Left lobe of liver (tissue), 2 donors: Measurements from ENCODE around the gene SEC14L5. TPM values are rescaled to one million over a fixed set of nuclear protein-coding genes. Genes with fewer than 3 reads are reported as not detected.

ENCODE experiments used
- ATAC-seq: fragments of 200-7000 bp; cut with Tn5 transposase; one replicate; pipeline ENCODE4 v1.9.1; 2020; ENCODE audit warnings: mild to moderate bottlenecking, moderate library complexity
- DNase-seq: peaks from one replicate; pipeline ENCODE4 v3.0.0-alpha.2; 2020; ENCODE audit warnings: low spot score
- total RNA-seq: library from RNA; stranded (reverse); gene quantifications from one replicate; pipeline ENCODE4 v1.2.1, GENCODE V29; 2021
- donor health status: DM: no; HTN: no; CAD: no; lungs with moderate emphysema.
- donor health status: DM: no; HTN: yes; CAD: no.

Gene SEC14L5
- total RNA-seq, 1 donor from 2014 or later = 0.33 TPM

DNA sequence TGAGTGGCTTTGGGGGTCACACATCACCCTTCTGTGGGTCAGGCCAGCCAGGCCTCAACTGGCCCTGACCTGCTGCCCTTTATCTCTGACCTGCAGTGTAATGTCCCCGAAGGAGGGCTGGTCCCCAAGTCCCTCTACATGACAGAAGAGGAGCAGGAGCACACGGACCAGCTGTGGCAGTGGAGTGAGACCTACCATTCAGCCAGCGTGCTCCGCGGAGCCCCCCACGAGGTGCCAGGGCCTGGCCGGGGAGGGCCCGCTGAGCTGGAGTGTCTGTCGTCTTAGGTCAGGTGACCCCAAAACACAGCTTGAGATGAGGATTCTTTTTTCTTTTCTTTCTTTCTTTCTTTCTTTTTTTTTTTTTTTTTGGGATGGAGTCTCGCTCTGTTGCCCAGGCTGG lies 49.1 kb downstream of the SEC14L5 start:
- no peak for ATAC-seq
- DNase-seq = no peak

DNA sequence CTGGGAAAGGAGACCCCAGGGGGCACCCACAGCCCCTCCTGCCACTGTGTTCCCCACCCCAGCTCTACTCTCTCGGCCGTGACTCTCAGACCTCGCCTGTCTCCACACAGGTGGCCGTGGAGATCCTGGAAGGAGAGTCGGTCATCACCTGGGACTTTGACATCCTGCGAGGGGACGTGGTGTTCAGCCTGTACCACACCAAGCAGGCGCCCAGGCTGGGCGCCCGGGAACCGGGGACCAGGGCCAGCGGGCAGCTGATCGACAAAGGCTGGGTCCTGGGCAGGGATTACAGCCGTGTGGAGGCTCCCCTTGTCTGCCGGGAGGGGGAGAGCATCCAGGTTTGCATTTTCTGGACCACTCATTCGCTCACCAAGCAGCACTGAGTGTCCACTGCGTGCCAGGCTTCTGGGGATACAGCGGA lies 50.2 kb downstream of the SEC14L5 start:
- ATAC-seq = no peak

DNA sequence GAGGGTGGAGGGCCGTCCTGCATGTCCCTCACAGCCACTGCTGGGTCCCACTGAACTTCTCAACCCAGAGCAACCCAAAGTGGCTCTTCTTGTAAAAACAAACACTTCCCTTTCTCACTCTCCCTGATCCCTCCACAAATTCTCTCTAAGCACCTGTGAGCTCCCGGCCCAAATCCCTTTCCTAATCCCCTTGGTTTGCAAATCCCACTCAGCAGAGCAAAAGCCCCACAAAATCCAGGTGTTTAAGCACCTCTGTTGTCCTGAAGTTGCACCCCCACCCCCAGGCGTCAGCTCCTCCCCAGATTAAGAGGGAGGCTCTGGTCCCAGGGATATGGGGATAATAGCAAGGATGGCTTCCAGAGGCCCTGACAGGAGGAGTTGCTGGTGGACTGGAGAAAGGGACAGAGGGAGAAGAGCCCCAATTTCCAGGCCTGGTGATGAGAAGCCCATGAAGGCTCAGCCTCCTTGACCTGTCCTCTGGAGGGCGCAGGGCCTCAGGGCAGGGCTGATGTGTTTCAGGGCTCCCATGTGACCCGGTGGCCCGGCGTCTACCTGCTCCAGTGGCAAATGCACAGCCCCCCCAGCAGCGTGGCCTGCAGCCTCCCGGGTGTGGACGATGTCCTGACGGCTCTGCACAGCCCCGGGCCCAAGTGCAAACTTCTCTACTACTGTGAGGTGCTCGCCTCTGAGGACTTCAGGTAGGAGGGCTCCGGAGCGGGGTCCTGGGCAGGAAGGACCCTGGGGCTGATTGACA lies 52.6 kb downstream of the SEC14L5 start:
- ATAC-seq (no peak), DNase-seq (no peak)

More for the DNA sequence above, 50.2 kb downstream of the SEC14L5 start:
- DNase-seq = no peak

DNA sequence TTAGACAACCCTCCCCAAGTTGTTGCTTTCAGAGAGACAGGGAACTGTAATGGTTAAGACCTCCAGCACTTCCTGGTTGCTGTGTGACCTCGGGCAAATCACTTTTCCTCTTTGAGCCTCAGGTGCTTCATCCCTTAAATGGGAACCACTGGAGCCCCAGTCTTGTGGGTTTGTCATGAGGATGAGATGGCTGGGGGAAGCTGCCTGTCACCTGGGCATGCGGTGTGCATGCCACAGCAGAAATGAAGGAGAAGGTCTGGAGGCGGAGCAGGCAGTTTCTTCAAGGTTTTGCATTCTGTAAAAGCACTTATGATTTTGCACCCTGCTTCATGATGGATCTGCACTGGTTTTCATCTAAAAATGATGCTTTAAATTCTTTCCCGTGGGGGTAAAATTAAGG lies 53.5 kb downstream of the SEC14L5 start:
- no peak for DNase-seq

DNA sequence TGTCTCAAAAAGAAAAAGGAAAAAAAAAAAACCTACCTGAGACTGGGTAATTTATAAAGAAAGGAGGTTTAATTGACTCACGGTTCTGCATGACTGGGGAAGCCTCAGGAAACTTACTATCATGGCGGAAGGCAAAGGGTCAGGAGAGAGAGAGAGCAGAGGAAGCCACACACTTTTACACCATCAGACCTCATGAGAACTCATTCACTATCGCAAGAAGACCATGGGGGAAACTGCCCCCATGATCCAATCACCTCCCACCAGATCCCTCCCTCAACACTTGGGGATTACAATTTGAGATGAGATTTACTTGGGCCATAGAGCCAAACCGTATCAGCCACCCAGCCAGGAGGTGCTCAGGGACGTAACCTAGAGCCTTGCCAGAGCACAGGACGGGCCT lies 54.8 kb downstream of the SEC14L5 start:
- ATAC-seq (no peak), DNase-seq (no peak)

More for the DNA sequence above, 53.5 kb downstream of the SEC14L5 start:
- no peak for ATAC-seq

DNA sequence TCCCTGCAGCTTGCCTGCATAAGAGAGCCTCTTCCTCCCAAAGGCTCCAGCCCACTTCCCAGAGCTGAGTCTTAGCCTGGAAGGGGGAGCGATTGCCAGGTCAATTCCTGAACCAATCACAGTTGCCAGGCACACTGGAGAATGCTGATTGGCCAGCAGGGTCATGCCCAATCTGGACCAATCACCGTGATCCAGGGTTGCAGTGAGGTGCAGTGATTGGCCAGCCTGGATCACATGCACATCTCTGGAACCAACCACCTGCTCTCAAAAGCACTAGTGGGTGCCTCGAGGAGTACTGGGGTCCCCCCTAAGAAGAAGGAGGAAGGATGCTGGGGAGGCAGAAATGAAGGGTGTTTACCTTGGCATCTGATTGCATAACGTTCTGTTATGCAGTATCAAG lies 57.2 kb downstream of the SEC14L5 start:
- no peak for ATAC-seq
- DNase-seq = no peak

DNA sequence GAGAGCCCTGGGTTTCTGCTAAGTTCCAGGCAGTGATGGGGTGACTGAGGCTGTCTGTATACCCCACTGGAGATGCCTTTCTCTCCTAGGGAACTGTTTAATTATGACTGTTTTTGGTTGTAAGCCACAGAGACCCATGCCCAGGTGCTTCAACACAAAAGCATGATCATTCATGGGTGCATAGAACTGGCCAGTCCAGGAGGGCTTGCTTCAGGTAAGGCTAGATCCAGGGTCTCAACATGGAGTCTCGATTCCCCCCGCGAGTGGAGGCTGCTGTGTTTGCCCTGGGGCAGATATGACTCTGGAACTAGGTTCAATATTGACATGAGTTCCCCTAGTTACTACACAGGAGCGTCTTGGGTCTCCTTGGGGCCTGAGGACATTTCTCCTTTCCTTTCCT lies 57.8 kb downstream of the SEC14L5 start:
- DNase-seq (no peak), ATAC-seq (no peak)

DNA sequence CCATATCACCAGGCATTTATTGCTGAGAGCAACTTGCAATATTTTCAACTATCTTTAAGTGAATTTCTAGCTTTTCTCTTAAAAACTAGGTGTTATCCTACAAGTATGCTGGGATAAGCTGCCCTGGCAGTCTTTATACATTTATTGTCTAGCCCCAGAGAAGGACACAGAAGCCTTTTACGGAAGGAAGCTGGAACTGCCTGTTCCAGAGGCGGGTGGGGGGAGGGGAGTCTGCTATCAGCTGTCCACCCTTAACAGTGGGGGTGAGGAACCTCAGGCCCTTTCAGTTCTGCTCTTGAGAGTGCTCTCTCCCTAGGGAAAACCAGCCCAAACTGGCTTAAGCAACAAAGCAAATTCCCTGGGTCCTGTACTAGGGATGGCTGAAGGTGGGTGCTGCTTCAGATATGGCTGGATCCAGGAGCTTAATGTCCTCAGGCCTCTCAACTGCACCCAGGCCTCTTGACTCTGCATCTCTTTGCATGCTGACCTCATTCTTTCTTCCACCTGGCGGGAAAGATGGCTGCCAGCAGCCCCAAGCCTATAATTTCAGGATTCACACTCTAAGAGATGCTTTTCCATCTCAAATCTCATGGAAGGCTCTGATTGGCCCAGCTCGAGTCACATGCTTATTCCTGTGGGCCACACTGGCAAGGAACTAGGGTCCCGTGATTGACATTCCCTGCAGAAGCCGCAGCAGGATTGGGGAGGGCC lies 59.0 kb downstream of the SEC14L5 start:
- no peak for DNase-seq
- peak; percentile 23 for ATAC-seq

DNA sequence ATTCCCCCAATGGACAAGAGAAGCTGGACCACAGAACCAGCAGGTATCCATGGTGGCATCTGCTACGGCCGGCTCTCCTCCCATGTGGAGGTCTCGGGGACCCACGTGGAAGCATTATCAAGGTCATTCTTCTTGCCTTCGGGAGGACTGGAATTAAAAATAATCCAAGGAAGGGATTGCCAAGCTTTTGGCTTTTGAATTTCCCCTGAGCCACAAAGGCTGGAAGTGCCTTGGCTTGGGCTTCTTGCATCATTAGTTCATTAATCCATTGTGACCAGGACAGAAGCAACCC lies 59.5 kb downstream of the SEC14L5 start:
- no peak for DNase-seq
- no peak for ATAC-seq

DNA sequence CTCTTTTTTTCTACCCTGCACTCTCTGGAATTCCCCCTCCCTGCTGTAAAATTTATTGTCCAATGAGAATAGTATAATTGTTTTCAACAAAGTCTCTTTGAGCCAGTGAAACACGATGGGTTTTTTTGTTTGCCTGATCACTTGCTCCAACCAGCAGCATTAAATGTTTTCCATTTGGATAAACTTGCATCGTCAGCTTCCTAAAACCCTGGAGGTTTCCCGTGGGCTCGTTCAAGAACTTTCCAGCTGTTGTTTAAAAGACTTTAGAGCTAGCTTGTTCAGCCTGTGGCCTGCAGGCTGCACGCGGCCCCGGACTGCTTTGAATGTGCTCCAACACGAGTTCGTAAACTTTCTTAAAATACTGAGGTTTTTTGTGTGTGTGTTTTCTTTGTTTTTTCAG lies 60.7 kb downstream of the SEC14L5 start:
- ATAC-seq = no peak
- DNase-seq = no peak

DNA sequence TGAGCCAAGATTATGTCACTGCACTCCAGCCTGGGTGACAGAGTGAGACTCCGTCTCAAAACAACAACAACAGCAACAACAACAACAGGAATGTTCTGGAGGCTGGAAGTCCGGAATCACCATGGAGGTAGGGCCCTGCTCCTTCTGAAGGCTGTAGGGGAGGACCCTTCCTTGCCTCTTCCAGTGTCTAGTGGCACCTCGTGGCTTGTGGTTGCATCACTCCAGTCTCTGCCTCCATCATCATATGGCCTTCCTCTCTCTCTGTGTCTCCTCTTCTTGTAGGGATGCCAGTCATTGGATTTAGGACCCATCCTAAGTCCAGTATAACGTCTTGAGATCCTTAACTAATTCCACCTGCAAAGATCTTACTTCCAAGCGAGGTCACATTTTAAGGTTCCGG lies 61.6 kb downstream of the SEC14L5 start:
- DNase-seq (no peak), ATAC-seq (no peak)

DNA sequence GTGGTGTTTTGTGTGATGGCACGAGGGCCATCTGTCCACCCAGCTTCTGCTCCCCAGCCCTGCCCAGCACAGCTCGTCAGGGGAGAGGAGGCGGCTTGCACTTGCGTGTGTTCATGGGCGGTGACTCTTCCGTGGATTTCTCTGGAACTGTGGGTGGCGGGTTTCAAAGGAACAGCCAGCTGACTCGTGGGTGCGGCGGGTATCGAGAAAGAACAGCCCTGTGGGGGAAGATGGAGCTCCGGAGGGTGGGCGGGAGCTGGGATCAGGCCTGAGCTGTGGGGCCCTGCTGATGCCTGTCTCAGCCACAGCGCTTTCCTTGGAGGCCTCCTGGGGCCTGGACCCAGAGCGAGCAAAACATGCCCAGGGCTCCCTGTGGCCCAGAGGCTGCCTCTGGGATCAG lies 62.4 kb downstream of the SEC14L5 start:
- no peak for DNase-seq
- no peak for ATAC-seq

DNA sequence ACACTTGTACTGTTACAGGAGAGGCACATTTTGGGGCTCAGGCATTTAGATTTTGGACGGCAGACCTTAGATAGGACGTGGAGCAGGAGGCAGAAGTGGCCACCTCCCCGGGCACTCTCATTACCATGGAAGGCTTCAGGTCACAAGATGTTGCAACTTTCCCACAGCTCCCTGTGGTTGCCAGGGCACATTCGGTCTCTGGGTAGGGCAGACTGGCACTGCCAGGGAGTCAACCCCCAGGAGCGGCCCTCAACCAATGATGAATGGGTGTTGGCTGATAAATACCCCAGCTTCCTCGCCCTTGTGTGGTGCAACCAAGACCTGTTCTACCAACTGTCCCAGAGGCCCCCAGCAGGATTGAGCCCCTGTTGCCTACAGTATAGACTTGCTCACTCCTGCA lies 64.4 kb downstream of the SEC14L5 start:
- DNase-seq (no peak), ATAC-seq (peak; percentile 19)

DNA sequence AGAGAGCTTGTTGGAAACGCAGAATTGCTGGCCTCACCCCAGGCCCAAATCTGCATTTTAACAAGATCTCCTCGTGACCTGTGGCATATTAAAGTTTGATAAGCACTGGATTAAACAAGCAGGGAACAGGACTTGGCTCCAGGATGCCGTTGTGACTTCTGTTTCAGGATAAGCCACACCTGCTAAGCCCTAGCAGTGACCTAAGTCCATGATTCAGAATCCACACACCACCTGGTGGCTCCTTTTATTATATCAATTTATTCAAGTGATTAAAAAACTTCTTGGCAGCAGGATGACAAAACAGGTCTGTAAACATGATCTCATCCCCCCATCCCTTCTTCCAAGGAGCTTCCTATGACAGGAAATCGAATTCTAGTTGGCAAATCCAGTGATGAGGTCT lies 66.5 kb downstream of the SEC14L5 start:
- DNase-seq (no peak), ATAC-seq (peak; percentile 91)

DNA sequence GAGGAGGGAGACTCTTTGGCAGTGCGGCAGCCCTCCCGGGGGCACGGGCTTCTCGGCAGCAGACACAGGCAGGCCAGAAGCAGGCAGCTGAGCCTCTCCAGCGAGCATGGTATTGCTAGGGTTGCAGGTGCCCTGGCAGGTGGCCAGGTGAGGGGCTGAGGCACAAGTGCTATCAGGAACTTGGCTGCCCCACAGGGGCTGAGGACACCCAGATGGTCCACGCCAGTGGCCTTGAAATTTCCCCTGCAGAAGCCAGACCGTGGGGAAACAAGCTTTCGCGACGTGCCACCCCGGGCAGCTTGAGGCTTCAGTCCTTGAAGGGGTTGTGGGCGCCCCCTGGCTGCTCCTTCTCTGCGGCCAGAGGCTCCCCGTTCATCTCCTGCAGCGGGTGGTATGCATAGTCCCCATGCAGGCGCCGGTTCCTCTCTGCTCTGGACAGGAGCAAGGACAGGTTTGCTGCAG lies 67.1 kb downstream of the SEC14L5 start:
- no peak for ATAC-seq

DNA sequence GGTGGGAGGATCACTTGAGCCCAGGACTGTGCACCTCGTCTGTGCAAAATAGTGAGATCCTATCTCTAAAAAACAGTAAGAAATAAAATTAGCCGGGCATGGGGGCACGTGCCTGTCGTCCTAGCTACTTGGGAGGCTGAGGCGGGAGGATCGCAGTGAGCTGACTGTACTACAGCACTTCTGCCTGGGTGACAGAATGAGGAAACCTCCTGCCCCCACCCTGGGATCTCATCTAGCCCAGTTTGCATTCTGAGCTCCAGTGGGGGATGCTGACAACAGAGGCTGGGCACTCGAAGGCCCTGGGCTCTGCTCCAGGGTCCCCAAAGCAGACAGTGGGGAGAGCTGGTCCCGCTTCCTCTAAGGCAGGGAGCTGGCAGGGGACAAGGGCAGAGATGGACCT lies 68.5 kb downstream of the SEC14L5 start:
- DNase-seq (no peak), ATAC-seq (no peak)

More for the DNA sequence above, 67.1 kb downstream of the SEC14L5 start:
- DNase-seq = no peak

DNA sequence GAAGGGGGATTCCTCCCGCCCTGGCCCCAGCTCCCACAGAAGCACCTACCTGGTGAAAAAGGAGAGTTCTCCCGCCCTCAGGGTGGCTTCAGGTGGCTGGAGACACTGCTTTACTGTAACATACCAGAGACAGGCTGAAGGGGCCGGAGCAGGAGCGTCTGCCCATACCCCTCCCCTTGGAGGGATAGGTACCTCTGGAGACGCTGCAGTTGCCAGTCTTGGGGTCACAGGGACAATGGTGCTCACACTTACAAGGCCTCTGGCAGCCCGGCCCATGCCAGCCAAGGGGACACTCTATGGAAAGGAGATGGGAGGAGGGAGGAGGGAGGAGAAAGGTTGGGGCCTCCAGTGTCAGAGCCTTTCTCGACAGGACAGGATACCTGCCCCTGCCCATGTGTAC lies 69.0 kb downstream of the SEC14L5 start:
- DNase-seq (no peak), ATAC-seq (no peak)

DNA sequence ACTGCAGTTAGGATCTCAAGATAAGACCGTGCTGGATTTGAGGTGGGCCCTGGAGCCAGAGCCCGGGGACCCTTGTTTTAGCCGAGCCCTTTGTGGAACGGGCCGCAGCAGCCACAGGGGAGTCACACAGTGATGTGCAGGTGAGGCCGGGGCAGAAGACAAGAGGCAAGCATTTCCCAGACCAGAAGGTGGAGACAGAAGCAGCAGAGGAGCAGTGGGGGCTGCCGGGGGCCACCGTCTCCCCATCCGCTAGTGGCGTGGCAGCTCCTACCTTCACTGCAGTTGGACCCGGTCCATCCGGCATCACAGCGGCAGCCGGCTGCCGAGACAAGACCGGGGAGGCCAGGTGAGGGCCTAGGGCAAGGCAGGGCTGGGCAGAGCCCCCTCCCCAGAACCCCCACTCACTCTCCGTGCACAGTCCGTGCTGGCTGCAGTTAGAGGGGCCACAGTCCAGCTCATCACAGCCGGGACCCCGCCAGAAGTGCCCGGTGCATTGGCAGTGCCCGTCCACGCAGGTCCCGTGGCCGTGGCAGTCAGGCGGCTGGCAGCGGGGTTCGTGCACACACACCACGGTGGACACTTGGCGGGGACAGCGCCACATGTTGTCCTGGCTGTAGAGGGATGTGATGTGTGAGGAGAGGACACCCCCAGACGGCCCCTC lies 69.6 kb downstream of the SEC14L5 start:
- ATAC-seq (no peak), DNase-seq (no peak)

DNA sequence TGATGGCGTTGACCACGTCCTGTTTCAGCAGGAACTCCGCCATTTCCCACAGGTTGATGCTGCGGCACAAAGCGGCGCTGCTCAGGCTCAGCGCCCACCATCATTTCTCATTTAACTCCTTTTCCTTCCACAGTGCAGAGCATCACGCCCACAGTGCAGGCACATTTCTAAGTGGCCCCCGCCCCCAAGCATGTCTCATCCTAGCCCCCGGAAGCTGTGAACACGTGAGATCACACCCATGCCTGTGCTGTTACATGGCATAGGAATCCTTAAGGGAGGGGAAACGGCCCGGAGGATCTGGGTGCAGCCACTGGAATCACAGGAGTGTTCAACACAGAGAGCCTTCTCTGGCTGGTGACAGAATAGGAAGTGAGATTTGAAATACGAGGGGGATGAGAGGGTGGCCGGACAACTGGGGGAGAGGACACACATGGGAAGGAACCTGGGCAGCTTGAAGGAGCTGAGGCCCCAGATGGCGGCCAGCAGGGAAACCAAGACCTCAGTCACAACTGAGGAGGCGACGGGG lies 70.9 kb downstream of the SEC14L5 start:
- no peak for DNase-seq
- no peak for ATAC-seq

DNA sequence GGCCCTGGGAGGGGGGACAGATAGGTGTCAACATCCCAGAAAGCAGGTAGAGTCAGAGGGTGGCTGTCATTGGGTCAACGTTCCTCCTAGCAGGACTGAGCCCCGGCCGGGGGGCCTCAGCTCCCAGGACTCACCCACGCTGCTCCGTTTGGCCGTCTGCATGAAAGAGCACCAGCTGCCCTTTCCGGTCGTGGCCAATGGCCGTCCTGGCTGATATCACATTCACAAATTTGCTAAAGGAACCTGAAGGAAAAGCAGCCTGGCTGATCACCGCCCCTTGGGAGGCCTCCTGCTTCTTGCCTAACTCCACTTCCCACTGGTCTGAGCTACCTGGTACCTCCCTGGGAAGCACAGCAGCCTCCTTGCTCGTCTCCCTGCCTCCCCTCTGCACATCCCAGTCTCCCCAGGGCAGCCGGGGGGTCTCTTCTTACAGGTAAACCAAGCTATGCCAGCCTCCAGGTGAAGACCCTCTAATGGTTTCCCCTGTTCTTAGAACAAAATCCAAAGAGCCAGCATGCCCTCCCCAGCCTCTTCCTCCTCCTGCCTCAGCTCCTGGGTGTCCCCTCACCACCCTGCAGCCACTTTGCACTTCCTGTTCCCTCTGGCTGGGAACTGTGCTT lies 72.2 kb downstream of the SEC14L5 start:
- DNase-seq = no peak
- ATAC-seq = no peak

DNA sequence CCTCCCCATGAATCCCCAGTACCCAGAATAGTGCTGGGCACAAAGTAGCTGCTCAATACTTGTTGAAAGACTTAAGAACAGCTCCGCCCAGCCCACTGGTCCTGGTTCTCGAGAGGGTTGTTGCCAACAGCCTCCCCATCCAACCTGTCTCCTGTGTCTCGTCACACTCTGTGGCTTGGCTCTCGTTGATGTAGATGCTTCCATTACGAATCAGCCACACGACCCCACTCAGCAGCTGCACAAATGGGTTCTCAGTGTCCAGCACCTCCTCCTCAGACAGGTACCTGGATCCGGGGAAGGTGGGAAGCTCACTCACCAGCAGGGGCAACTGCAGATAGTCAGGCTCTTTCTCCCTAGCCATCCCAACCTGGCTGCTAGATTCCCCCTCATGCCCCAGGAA lies 73.5 kb downstream of the SEC14L5 start:
- DNase-seq (no peak), ATAC-seq (no peak)
